ENCODE results near the gene WDR18. TPM values are rescaled to one million over a fixed set of nuclear protein-coding genes. Genes with fewer than 3 reads are reported as not detected.

WDR18 gene
- total RNA-seq, 1 experiment from 2014 or later, result 44.0 TPM

DNA sequence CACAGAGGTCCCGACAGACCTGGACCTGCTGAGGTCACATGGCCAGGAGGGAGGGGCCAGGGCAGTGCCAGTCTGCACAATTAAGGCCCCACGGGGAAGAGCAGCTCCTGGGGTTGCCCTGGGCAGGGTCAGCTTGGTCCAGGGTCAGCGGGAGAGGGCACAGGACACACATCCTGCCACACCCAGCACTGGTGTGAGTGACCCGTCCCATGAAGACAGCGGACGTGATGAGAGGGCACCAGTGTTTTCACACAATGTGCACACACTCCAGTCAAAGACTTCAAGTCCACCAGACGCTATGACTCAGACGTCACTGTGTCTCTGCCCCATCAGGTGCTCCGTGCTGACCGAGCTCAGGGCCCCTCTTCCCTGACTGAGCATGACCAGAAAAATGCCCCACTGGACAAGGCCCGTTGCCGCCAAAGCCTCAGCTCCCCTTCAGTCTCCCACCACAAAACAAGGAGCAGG lies 32.5 kb downstream of the WDR18 start:
- no peak overlapping the region for H3K4me3 ChIP-seq (ENCODE audit: low read depth in 2 of 2, low read length in 2 of 2)
- POLR2A ChIA-PET, result interaction anchor here (0.8 kb wide), 1 partner anchor 10 kb away, joined by 4 read pairs; the partner anchor contains the start of gene CNN2

DNA sequence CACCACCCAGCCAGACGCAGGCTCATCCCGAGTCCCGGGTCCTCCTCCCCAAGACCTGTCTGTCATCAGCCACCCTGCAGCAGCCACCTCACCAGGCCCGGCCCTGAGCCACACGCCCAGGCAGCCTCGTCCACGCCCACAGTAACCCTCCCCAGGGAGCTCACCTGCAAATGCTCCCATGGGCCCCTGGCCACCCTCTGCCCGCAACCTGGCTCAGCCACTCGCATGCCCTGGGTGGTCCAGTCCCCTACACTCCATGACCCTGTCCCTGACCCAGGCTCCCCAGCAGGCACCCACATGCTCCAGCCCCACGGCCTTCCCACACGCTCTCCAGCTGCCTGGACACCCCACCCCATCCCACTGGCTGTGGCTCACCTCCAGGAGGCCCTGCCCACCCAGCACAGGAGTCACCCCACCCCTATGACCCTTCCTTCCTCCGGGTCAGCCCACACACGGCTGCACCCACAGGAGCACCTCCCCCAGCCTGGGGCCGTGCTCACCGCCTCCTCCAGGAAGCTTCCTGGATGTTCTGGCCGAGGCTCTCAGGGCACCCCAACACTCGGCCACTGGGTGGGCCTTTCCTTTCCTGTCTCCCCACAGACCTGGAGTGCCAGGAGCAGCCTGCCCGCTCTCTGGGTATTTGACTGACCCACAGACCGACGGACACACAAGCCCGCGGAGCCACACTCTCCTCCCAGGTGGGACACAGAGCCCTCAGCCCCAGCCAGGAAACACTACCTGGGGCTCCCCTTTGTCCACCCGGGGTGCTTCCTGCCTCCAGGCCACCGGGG lies 33.2 kb downstream of the WDR18 start:
- TF ChIP-seq, protein P1, sequence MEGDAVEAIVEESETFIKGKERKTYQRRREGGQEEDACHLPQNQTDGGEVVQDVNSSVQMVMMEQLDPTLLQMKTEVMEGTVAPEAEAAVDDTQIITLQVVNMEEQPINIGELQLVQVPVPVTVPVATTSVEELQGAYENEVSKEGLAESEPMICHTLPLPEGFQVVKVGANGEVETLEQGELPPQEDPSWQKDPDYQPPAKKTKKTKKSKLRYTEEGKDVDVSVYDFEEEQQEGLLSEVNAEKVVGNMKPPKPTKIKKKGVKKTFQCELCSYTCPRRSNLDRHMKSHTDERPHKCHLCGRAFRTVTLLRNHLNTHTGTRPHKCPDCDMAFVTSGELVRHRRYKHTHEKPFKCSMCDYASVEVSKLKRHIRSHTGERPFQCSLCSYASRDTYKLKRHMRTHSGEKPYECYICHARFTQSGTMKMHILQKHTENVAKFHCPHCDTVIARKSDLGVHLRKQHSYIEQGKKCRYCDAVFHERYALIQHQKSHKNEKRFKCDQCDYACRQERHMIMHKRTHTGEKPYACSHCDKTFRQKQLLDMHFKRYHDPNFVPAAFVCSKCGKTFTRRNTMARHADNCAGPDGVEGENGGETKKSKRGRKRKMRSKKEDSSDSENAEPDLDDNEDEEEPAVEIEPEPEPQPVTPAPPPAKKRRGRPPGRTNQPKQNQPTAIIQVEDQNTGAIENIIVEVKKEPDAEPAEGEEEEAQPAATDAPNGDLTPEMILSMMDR (IDR thresholded peaks at IDR 0.05), result no peak
- no peak for TF ChIP-seq POLR2AphosphoS5 (IDR thresholded peaks at IDR 0.05; ENCODE audit: low read depth, low read length)
- TF ChIP-seq, protein P2, sequence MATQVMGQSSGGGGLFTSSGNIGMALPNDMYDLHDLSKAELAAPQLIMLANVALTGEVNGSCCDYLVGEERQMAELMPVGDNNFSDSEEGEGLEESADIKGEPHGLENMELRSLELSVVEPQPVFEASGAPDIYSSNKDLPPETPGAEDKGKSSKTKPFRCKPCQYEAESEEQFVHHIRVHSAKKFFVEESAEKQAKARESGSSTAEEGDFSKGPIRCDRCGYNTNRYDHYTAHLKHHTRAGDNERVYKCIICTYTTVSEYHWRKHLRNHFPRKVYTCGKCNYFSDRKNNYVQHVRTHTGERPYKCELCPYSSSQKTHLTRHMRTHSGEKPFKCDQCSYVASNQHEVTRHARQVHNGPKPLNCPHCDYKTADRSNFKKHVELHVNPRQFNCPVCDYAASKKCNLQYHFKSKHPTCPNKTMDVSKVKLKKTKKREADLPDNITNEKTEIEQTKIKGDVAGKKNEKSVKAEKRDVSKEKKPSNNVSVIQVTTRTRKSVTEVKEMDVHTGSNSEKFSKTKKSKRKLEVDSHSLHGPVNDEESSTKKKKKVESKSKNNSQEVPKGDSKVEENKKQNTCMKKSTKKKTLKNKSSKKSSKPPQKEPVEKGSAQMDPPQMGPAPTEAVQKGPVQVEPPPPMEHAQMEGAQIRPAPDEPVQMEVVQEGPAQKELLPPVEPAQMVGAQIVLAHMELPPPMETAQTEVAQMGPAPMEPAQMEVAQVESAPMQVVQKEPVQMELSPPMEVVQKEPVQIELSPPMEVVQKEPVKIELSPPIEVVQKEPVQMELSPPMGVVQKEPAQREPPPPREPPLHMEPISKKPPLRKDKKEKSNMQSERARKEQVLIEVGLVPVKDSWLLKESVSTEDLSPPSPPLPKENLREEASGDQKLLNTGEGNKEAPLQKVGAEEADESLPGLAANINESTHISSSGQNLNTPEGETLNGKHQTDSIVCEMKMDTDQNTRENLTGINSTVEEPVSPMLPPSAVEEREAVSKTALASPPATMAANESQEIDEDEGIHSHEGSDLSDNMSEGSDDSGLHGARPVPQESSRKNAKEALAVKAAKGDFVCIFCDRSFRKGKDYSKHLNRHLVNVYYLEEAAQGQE (IDR thresholded peaks at IDR 0.05; ENCODE audit: insufficient read depth in 1 of 2, low read depth in 2 of 2, low read length in 1 of 2), result no peak
- TF ChIP-seq TCF7L2 (IDR thresholded peaks at IDR 0.05; ENCODE audit: low read depth, low read length), result no peak
- TF ChIP-seq SIN3A (IDR thresholded peaks at IDR 0.05; ENCODE audit: borderline replicate concordance, insufficient read depth, low read depth, low read length), result no peak
- Histone ChIP-seq H3K27me3 (ENCODE audit: control insufficient read depth, insufficient read depth, low read length) (no peaks in the 10 kb centered on the region), H3K36me3 (ENCODE audit: control insufficient read depth, insufficient read depth, low read length) (no peaks in the 10 kb centered on the region; the same call in 1 of the 2 replicates), H3K4me1 (ENCODE audit: control insufficient read depth, insufficient read depth, low read length) (peaks cover 20% of the 10 kb centered on the region), H3K4me3 (ENCODE audit: low read depth in 2 of 2, low read length in 2 of 2) (peak overlapping the region; percentile 4 to 11; a peak in 2 of 4 replicates), H3K9me3 (ENCODE audit: control insufficient read depth, insufficient read depth, low read depth, low read length) (no peaks in the 10 kb centered on the region), H3K27ac (ENCODE audit: low read length) (peak overlapping the region; percentile 84)
- in situ Hi-C loops (cut with HindIII; ENCODE audit: low pct_unique_long_range_greater_than_20kb, low sequenced_read_pairs), result no loop called here
- ChIA-PET POLR2A (interaction anchor here (0.8 kb wide), 1 partner anchor 9 kb away, joined by 4 read pairs; the partner anchor contains the start of gene CNN2), CTCF (interaction anchor here (0.6 to 0.7 kb wide), 2 partner anchors 9 to 168 kb away, joined by 5 to 13 read pairs; partner anchors contain the start of gene CNN2)
- intact Hi-C loops (cut with micrococcal nuclease; ENCODE audit: unreplicated experiment), result no loop called here
- DNase-seq (ENCODE audit: low read depth, low spot score) (no peak), ATAC-seq (peak; percentile 17)
- BruUV-seq (replicated peaks), result no TSS peak

More for the DNA sequence above, 32.5 kb downstream of the WDR18 start:
- no peaks in the 10 kb centered on the region for H3K9me3 ChIP-seq (ENCODE audit: control insufficient read depth, insufficient read depth, low read depth, low read length)
- in situ Hi-C loops (cut with HindIII; ENCODE audit: low pct_unique_long_range_greater_than_20kb, low sequenced_read_pairs) (no loop called here), intact Hi-C loops (cut with micrococcal nuclease; ENCODE audit: unreplicated experiment) (no loop called here)
- H3K4me1 ChIP-seq (ENCODE audit: control insufficient read depth, insufficient read depth, low read length), result peaks cover 20% of the 10 kb centered on the region
- no peaks in the 10 kb centered on the region for H3K27me3 ChIP-seq (ENCODE audit: control insufficient read depth, insufficient read depth, low read length)
- no TSS peak for BruUV-seq (replicated peaks)
- DNase-seq (ENCODE audit: low read depth, low spot score) (no peak), ATAC-seq (peak; percentile 24)
- no peaks in the 10 kb centered on the region; the same call in 1 of the 2 replicates for H3K36me3 ChIP-seq (ENCODE audit: control insufficient read depth, insufficient read depth, low read length)
- CTCF ChIA-PET, result interaction anchor here (0.6 kb wide), 1 partner anchor 167 kb away, joined by 13 read pairs; no protein-coding TSS in a partner anchor
- TF ChIP-seq SIN3A (IDR thresholded peaks at IDR 0.05; ENCODE audit: borderline replicate concordance, insufficient read depth, low read depth, low read length), result no peak
- TF ChIP-seq TCF7L2 (IDR thresholded peaks at IDR 0.05; ENCODE audit: low read depth, low read length), result no peak
- TF ChIP-seq POLR2AphosphoS5 (IDR thresholded peaks at IDR 0.05; ENCODE audit: low read depth, low read length), result no peak
- TF ChIP-seq, protein P1 (IDR thresholded peaks at IDR 0.05), result no peak
- TF ChIP-seq, protein P2 (IDR thresholded peaks at IDR 0.05; ENCODE audit: insufficient read depth in 1 of 2, low read depth in 2 of 2, low read length in 1 of 2), result no peak
- peak overlapping the region; percentile 44; the same call in 1 of the 2 replicates for H3K27ac ChIP-seq (ENCODE audit: low read length)
